GM12878 (cell line): ENCODE results near the gene RAPSN. TPM values are rescaled to one million over a fixed set of nuclear protein-coding genes. Genes with fewer than 3 reads are reported as not detected.

Experiments
- CEBPB ChIP-seq, 2 experiments: fragments of 150-350 bp in 1 of 2; IDR thresholded peaks; 2 replicates each; pipeline ENCODE4 v1.6.1; 2012 to 2014; ENCODE audit warnings: low read depth in 2 of 2, low read length in 2 of 2, borderline replicate concordance in 1 of 2, inconsistent platforms in 1 of 2
- ELK1 ChIP-seq: IDR thresholded peaks from 2 replicates; pipeline ENCODE4 v1.6.1; 2012; ENCODE audit warnings: low read depth, low read length, improper control_type of control experiment
- FOS ChIP-seq: IDR thresholded peaks from 3 replicates; pipeline ENCODE4 v1.6.1; 2011; ENCODE audit warnings: borderline replicate concordance; ENCODE audit not compliant: insufficient read length; ENCODE audit errors: extremely low read depth
- JUND ChIP-seq: IDR thresholded peaks from 2 replicates; pipeline ENCODE4 v1.6.1; 2012; ENCODE audit warnings: low read depth, mild to moderate bottlenecking, low read length, improper control_type of control experiment, moderate library complexity
- KDM1A ChIP-seq: fragments of 200-600 bp; sonication (generic); IDR thresholded peaks from 2 replicates; pipeline ENCODE4 v1.6.1; 2016; ENCODE audit warnings: borderline replicate concordance
- MEF2A ChIP-seq: IDR thresholded peaks from 2 replicates; pipeline ENCODE4 v1.6.1; 2011; ENCODE audit warnings: low read depth, mild to moderate bottlenecking, low read length, moderate library complexity; ENCODE audit not compliant: insufficient read depth
- MEF2B ChIP-seq: fragments of 450-650 bp; IDR thresholded peaks from 2 replicates; pipeline ENCODE4 v1.6.1; 2018; ENCODE audit warnings: mild to moderate bottlenecking, moderate library complexity; ENCODE audit not compliant: partially characterized antibody, poor library complexity, severe bottlenecking
- MLLT1 ChIP-seq: fragments of 450-650 bp; IDR thresholded peaks from 2 replicates; pipeline ENCODE4 v1.6.1; 2016; ENCODE audit warnings: mild to moderate bottlenecking
- MXI1 ChIP-seq: fragments of 150-350 bp; IDR thresholded peaks from 2 replicates; pipeline ENCODE4 v1.6.1; 2011; ENCODE audit warnings: low read depth, mild to moderate bottlenecking, inconsistent platforms, low read length, improper control_type of control experiment
- POLR2A ChIP-seq: IDR thresholded peaks from 2 replicates; pipeline ENCODE4 v1.6.1; 2011; ENCODE audit warnings: low read depth, mild to moderate bottlenecking, low read length
- SIX5 ChIP-seq: IDR thresholded peaks from 2 replicates; pipeline ENCODE4 v1.6.1; 2011; ENCODE audit warnings: mild to moderate bottlenecking, low read depth, low read length, moderate library complexity; ENCODE audit not compliant: severe bottlenecking
- SMAD1 ChIP-seq: fragments of 450-650 bp; IDR thresholded peaks from 2 replicates; pipeline ENCODE4 v1.6.1; 2018; ENCODE audit warnings: mild to moderate bottlenecking, low read depth; ENCODE audit not compliant: partially characterized antibody
- SRF ChIP-seq, 2 experiments: IDR thresholded peaks; 2 replicates each; pipeline ENCODE4 v1.6.1; 2011; ENCODE audit warnings: low read depth in 2 of 2, low read length in 2 of 2, mild to moderate bottlenecking in 1 of 2, moderate library complexity in 1 of 2
- TCF3 ChIP-seq: IDR thresholded peaks from 2 replicates; pipeline ENCODE4 v1.6.1; 2012; ENCODE audit warnings: low read depth, mild to moderate bottlenecking, low read length, borderline replicate concordance; ENCODE audit not compliant: insufficient read depth
- TCF7 ChIP-seq: IDR thresholded peaks from 2 replicates; pipeline ENCODE4 v1.6.1; 2014; ENCODE audit warnings: antibody characterized with exemption, borderline replicate concordance
- USF1 ChIP-seq: IDR thresholded peaks from 2 replicates; pipeline ENCODE4 v1.6.1; 2011; ENCODE audit warnings: borderline replicate concordance, low read depth, mild to moderate bottlenecking, moderate library complexity, mixed read lengths, low read length; ENCODE audit not compliant: insufficient read depth; ENCODE audit errors: extremely low read length
- ZNF207 ChIP-seq: fragments of 450-650 bp; IDR thresholded peaks from 2 replicates; pipeline ENCODE4 v1.6.1; 2014; ENCODE audit warnings: antibody characterized with exemption, mild to moderate bottlenecking, borderline replicate concordance
- ZNF217 ChIP-seq: fragments of 450-650 bp; IDR thresholded peaks from 2 replicates; pipeline ENCODE4 v1.6.1; 2017; ENCODE audit warnings: antibody characterized with exemption, mild to moderate bottlenecking
- ZNF592 ChIP-seq: fragments of 450-650 bp; IDR thresholded peaks from 2 replicates; pipeline ENCODE4 v1.6.1; 2017; ENCODE audit warnings: mild to moderate bottlenecking, moderate library complexity
- ZZZ3 ChIP-seq: IDR thresholded peaks from 2 replicates; pipeline ENCODE4 v1.6.1; 2011; ENCODE audit warnings: low read depth; ENCODE audit not compliant: control insufficient read depth, insufficient read length
- polyA plus RNA-seq, 11 experiments: library from polyadenylated mRNA; depleted of rRNA in 4 of 11; unstranded in 6 of 11; stranded (reverse) in 5 of 11; fragments of >200 nt; fragmentation: Nextera tagmentation in 4 of 11; fragmentation: Illumina TruSeq in 1 of 11; extraction: Ambion mirVana in 4 of 11; extraction: Trizol in 1 of 11; gene quantifications; 1 replicate in 1 of 11; 2 replicates in 10 of 11; pipeline versions ENCODE4 v1.2.1 to v1.2.3, GENCODE V29; 2011 to 2016; ENCODE audit warnings: inconsistent platforms in 2 of 11, missing spikeins in 2 of 11, low read depth in 1 of 11
- total RNA-seq, 4 experiments: library from RNA; depleted of rRNA in 3 of 4; stranded (reverse); fragments of >200 nt in 3 of 4; fragmentation: Illumina TruSeq in 1 of 4; extraction: Trizol in 1 of 4; gene quantifications; 2 replicates each; pipeline versions ENCODE4 v1.2.1 to v1.2.3, GENCODE V29; 2013 to 2021

RAPSN gene
- total and polyA plus RNA-seq, 10 of the 15 experiments (the other 5 are each of a cell fraction or from before 2014, with no cell fraction given): 0.08 to 0.23 (median 0.14) TPM; not detected in 6

- TF ChIP-seq ZNF592 (peak; percentile 93), FOS (no peak), TCF3 (peak; percentile 54; the same call in 1 of the 2 replicates), SRF (IDR thresholded peaks at IDR 0.05; ENCODE audit: low read depth in 2 of 2, low read length in 2 of 2) (peak; percentile 70 to 94), ZZZ3 (no peak), MEF2A (peak; percentile 72), SIX5 (peak; percentile 78), ELK1 (peak; percentile 92), TCF7 (no peak), MLLT1 (peak; percentile 69; the same call in 1 of the 2 replicates), JUND (peak; percentile 49; the same call in 1 of the 2 replicates), POLR2A (peak; percentile 88), CEBPB (IDR thresholded peaks at IDR 0.05; ENCODE audit: borderline replicate concordance in 1 of 2, low read depth in 2 of 2, low read length in 2 of 2) (no peak), SMAD1 (no peak), MEF2B (peak; percentile 68), MXI1 (peak; percentile 90), KDM1A (no peak), ZNF207 (peak; percentile 100), ZNF217 (peak; percentile 87), USF1 (no peak)
Measured at GRCh38 chr11:47407746-47408590, 41.0 kb downstream of the RAPSN start, which contains the start of gene SLC39A13 (continued).
